GM18867 (cell line): Measurements from ENCODE around the gene SETX.
"Not testable (repeated sequence)": the region's sequence is repeated elsewhere in the genome, so short reads cannot be mapped to it uniquely, and the experiment has no call there.

Source experiments
- ATAC-seq: cut with Tn5 transposase; IDR thresholded peaks from one replicate; pipeline ENCODE4 v1.9.1; 2021; ENCODE audit warnings: mild to moderate bottlenecking, moderate library complexity; ENCODE audit not compliant: unreplicated experiment

SETX gene, protein sequence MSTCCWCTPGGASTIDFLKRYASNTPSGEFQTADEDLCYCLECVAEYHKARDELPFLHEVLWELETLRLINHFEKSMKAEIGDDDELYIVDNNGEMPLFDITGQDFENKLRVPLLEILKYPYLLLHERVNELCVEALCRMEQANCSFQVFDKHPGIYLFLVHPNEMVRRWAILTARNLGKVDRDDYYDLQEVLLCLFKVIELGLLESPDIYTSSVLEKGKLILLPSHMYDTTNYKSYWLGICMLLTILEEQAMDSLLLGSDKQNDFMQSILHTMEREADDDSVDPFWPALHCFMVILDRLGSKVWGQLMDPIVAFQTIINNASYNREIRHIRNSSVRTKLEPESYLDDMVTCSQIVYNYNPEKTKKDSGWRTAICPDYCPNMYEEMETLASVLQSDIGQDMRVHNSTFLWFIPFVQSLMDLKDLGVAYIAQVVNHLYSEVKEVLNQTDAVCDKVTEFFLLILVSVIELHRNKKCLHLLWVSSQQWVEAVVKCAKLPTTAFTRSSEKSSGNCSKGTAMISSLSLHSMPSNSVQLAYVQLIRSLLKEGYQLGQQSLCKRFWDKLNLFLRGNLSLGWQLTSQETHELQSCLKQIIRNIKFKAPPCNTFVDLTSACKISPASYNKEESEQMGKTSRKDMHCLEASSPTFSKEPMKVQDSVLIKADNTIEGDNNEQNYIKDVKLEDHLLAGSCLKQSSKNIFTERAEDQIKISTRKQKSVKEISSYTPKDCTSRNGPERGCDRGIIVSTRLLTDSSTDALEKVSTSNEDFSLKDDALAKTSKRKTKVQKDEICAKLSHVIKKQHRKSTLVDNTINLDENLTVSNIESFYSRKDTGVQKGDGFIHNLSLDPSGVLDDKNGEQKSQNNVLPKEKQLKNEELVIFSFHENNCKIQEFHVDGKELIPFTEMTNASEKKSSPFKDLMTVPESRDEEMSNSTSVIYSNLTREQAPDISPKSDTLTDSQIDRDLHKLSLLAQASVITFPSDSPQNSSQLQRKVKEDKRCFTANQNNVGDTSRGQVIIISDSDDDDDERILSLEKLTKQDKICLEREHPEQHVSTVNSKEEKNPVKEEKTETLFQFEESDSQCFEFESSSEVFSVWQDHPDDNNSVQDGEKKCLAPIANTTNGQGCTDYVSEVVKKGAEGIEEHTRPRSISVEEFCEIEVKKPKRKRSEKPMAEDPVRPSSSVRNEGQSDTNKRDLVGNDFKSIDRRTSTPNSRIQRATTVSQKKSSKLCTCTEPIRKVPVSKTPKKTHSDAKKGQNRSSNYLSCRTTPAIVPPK (N-terminal part only)

GRCh38 chr9:132354637-132355355 is at the start of gene SETX:
Gene SETX, minus strand, starts transcription at chr9:132354986. Its CDS starts 5,558 bp downstream, at chr9:132349428.
- peak; percentile 82 for ATAC-seq

DNA sequence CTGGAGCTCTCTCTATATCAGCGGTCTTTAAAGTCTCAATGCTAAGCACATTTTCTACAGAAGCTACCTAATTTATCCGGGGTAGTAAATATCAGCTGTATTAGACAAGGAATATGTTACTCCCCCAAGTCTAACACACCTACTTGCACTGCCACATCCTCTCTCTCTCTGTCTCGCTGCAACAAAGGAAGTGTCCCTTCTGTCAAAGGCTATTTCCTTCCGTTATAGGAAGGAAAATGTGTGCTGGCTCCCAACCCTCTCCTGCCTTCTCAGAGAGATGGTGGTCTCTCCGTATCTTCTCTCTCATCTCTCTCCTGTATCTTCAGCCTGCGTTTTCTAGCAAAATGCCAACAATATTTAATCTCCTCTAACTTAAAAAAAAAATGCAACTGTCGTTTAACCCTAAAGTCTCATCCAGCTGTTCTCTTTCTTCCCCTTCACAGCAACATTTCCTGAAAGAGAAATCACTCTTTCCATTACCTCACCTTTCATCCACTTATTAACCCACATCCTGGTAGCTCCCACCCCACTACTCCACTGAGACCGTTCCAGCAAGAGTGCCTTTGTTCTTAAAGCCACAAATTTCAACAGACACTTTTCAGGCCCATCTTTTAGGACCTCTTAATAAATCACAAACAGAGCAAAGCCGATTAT is 49.6 kb upstream of the SETX start:
- no peak for ATAC-seq

DNA sequence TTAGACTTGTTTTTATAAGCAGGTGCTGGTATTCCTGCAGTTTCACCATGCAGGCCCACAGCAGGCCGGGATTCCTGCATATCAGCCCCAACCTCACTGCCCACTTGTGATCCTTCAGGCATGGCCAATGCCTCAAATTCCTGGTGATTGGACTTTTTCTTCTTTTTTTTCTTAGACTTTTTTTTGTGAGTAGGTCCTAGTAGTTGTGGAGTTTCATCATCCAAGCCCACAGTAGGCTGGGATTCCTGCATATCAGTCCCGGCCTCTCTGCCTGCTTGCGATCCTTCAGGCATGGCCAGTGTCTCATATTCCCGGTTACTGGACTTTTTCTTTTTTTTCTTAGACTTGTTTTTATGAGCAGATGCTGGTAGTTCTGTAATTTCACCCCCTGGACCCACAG is 47.0 kb upstream of the SETX start:
- no peak for ATAC-seq

GRCh38 chr9:132395560-132395959 is 40.8 kb upstream of the SETX start:
- ATAC-seq = no peak

GRCh38 chr9:132391449-132391848 is 36.7 kb upstream of the SETX start:
- no peak for ATAC-seq

- ATAC-seq = no peak
Measured at GRCh38 chr9:132390966-132391365, 36.2 kb upstream of the SETX start.

DNA sequence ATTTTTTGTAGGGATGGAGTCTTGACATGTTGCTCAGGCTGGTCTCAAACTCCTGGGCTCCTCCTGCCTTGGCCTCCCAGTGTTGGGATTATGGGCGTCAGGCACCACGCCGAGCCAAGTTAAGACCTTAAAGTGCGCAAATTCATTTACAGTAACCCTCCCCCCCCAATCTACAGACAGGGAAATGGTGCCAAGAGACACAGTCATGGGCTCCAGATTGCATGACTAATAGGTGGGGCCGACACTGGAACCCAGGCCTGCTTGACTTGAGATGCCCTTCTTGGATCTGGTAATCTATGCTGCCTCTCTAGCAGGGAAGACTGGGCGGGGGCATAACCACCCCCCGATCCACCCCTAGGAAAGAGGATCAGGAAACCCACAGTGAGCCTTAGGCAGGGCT is 32.3 kb upstream of the SETX start:
- no peak for ATAC-seq

DNA sequence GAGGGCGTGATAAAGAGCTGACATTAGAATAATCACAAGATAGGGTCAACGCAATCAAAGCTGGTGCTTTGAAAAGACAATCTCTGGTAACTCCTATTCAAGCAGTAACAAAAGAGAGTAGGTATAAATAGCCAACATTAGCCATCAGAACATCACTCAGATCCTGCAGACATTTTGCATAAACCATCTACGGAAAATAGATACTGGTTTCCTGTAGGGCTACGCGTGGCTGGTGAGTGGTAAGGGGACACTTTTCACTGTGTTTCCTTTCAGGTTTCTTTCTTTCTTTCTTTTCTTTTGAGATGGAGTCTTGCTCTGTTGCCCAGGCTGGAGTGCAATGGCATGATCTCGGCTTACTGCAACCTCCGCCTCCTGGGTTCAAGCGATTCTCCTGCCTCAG is 29.6 kb upstream of the SETX start:
- ATAC-seq = peak; percentile 54

- peak; percentile 34 for ATAC-seq
Measured at GRCh38 chr9:132383462-132383883, 28.7 kb upstream of the SETX start.

DNA sequence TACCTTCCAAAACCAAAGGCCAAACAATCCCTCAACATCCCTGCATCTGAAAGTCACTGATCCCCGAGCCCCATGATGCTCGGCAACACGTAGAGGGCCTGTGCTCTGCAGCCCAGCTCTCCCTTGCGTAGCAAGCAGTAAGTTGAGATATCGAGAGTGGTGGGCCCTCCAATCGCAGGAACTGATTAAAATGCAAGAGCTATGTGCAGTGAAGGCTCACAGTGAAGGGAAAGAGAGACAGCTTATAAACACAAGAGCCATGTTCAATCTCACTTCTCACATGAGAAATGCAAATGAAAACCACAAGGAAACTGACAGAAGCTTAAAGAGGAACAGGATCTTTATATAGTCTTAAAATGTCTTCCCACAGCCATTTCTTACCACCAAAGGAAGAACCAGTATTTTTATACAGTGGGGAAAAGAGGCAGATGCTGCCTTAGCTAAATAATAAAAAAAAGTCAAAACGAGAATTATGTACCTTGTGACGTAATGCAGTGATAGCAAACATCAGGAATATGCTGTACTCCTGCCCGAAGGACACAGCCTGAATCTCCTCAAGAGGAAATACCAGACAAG is 27.3 kb upstream of the SETX start:
- peak; percentile 60 for ATAC-seq

GRCh38 chr9:132378416-132378815 is 23.6 kb upstream of the SETX start:
- not testable (repeated sequence) for ATAC-seq

DNA sequence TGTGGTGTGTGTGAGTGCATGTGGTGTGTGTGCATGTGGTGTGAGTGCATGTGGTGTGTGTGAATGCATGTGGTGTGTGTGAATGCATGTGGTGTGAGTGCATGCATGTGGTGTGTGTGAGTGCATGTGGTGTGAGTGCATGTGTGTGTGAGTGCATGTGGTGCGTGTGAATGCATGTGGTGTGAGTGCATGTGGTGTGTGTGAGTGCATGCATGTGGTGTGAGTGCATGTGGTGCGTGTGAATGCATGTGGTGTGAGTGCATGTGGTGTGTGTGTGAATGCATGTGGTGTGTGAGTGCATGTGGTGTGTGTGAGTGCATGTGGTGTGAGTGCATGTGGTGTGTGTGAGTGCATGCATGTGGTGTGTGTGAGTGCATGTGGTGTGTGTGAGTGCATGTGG is 23.0 kb upstream of the SETX start:
- ATAC-seq = not testable (repeated sequence)

- ATAC-seq = no peak
Measured at GRCh38 chr9:132372177-132373095, 17.6 kb upstream of the SETX start.

GRCh38 chr9:132370592-132370991 is 15.8 kb upstream of the SETX start:
- ATAC-seq = no peak

GRCh38 chr9:132369421-132369820 is 14.6 kb upstream of the SETX start:
- no peak for ATAC-seq

GRCh38 chr9:132367613-132368313 is 13.0 kb upstream of the SETX start:
- ATAC-seq = no peak

DNA sequence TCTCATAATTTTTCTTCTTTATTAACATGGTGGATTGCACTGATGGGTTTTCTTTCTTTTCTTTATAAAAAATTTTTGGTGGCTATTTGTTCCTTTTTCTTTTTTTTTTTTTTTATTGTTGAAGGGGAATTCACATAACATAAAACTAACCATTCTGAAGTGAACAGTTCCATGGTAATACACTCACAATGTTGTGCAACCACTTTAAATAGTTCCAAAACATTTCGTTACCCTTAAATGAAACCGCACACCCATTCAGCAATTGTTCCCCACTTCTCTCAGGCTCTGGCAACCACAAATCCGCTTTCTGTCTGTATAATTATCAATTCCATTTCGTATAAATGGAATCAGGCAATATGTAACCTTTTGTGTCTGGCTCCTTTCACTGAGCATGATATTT is 11.7 kb upstream of the SETX start:
- no peak for ATAC-seq

DNA sequence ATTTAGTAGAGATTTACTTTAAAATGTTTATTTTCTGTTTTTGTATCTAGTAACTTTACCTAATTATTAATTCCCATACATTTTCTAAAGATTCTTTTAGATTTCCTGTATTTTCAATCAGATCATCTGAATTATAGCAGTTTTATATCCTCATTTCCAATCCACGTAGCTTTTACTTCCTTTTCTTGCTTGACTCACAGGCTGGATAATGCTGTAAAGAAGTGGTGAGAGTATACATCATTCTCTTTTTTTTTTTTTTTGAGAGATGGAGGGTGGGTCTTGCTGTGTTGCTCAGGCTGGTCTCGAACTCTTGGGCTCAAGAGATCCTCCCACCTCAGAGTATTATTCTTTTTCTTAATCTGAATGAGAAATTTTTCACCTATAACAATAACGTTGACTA is 11.2 kb upstream of the SETX start:
- ATAC-seq = no peak
